GM18511 (cell line): ENCODE results near the gene RAET1G.
A peak's percentile ranks its signal among the peaks of the same experiment; 100 is the strongest.
"Not testable (repeated sequence)": the region's sequence is repeated elsewhere in the genome, so short reads cannot be mapped to it uniquely, and the experiment has no call there.

Experiments
- ATAC-seq: cut with Tn5 transposase; IDR thresholded peaks from one replicate; pipeline ENCODE4 v1.9.1; 2021; ENCODE audit warnings: mild to moderate bottlenecking, moderate library complexity; ENCODE audit not compliant: unreplicated experiment

Gene RAET1G

DNA sequence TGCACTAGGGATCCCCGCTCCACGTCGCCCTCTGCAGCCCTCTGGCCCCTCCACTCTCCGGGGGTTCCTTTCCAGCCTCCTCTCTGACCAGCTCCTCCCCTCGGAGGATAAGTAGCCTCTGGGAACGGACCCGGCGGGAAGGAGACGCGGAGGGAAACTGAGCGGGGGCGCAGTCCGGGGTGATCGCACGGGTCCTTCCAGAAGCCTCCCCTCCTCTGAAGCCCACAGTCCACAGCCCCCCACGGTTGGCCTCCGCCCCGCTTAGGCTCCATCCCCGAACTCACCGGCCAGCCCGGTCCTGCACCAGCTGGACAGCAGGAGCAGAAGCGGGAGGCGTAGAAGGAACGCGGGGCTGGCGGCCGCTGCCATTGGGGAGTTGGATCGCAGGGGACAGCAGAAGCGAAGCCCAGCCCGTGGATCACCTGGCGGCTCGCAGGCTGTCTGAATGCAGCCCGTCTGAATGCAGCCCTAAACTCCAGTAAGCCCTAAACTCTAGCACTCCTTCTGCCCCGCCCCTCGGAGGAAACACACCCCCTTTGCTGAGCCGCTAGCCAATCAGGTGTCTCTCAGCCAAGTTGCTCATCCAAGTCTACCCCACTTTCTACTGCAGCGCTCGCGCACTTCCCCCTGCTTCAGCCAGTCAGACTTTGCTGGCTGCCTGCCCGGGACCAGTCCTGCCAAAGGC is at the start of gene RAET1G:
Gene RAET1G, minus strand, starts transcription at position 480 of the 685 bp plus-strand sequence. Its CDS starts 111 bp downstream, at position 369.
- ATAC-seq: no peak

GRCh38 chr6:149969635-149970034 is 46.7 kb upstream of the RAET1G start:
- no peak for ATAC-seq

- ATAC-seq: not testable (repeated sequence)
These were observed 46.0 kb upstream of the RAET1G start for GRCh38 chr6:149968909-149969308.

- not testable (repeated sequence) for ATAC-seq
These were observed 45.1 kb upstream of the RAET1G start for GRCh38 chr6:149967999-149968398.

DNA sequence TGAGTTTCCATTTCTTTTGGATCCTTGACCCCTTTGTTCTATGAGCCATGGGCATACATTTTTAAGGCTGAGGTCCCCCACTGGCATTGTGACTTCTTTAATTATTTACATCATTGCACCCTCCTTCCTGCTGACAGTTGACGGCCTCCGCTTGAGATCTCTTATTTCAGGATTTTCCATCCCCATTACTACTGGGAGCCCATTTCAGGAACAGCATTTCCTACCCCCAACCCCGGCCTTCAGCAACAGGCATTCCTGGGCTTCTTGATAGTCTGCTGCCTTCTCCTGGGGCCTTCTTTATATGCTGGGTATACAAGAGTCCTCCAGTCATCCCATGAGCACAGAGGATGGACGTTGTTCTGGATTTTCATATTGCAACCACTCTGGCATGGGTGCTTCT is 44.7 kb upstream of the RAET1G start:
- ATAC-seq: no peak

- ATAC-seq: not testable (repeated sequence)
These were observed 43.4 kb upstream of the RAET1G start for GRCh38 chr6:149966319-149966718.

DNA sequence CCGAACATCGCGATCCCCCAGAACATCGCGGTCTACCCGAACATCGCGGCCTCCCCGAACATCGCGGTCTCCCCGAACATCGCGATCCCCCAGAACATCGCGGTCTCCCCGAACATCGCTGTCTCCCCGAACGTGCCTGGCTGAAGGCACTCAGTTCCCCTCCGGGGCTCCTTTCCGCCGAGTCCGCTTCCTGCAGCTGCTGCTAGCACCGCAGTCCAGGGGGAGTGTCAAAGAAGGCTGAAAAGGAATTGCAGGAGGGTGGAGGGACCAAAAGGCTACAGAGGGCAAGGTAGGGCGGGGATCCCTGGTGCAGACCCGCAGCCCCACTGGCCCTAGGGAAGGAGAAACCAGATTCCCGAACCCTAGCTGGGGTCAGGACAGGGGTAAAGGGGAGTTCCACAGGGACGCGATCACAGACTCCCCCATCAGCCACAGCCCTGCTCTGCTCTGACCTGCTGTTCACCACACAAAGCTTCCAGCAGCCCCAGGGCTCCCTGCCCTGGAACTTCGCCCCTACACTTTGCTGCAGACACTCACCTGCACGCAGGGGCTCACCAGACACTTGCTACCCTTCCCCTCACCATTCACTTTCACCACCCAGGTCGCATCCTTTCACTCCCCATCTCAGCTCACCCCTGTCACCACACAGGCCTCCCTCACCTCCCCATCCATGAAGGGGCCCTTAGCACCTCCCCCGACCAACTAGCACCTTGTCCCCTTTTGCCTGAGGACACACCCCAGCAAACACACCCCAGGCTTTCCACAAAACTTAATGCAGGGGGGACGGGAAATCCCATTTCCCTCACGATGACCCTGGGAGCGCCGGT is 42.5 kb upstream of the RAET1G start:
- ATAC-seq: no peak

- ATAC-seq: no peak
These were observed 41.6 kb upstream of the RAET1G start for GRCh38 chr6:149964308-149965193.

DNA sequence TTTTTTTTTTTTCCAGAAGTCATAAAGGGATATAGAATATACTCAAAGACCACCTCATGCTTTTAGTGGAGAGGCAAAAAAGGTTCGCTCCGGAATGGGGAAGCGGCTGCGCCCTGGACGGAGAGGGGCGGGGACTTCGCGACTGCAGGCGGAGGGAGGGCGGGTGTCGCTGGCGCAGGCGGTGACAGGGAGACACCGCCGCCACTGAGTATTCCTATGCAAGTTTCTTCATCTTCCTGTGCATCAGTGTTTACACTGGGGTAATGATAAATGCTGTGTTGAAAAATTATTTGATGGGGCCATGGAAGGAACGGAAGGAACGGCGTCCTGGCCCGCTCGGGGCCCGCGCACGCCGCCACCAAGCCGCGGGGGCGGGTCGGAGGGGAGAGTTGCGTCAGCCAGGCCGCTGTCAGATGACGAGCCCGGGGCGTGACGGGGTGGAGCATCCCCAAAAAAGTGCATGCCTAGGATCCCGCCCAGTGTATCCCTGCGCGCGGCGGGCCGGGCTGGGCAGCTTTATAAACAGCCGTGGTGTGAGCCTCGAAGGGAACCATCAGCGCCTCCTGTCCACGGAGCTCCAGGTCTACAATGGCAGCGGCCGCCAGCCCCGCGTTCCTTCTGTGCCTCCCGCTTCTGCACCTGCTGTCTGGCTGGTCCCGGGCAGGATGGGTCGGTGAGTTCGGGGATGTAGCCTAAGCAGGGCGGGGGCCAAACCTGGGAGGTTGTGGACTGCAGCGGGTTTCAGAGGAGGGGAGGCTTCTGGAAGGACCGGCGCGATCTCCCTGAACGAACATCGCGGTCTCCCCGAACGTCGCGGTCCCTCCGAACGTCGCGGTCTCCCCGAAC is 40.8 kb upstream of the RAET1G start, which contains the start of gene ULBP1:
Gene ULBP1, plus strand, starts transcription at position 482 of the 846 bp plus-strand sequence. Its CDS starts 107 bp downstream, at position 589.
- peak; percentile 65 for ATAC-seq

DNA sequence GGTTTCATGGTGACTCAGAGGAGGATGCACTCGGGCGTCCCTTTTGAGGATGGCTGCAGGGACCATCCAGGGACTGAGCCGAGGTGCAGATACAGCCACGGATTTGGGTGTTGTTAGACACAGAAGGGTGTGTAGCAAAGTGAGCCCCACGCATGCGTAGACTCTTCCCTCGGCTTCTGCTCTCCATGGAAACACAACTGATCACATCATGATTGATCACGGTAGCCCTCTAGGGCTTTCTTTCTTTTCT is 40.2 kb upstream of the RAET1G start:
- ATAC-seq: peak; percentile 16

- ATAC-seq: no peak
These were observed 39.7 kb upstream of the RAET1G start for GRCh38 chr6:149962461-149963211.

GRCh38 chr6:149961728-149962425 is 39.0 kb upstream of the RAET1G start:
- ATAC-seq: no peak

- no peak for ATAC-seq
These were observed 37.6 kb upstream of the RAET1G start for GRCh38 chr6:149960488-149960887.

- not testable (repeated sequence) for ATAC-seq
These were observed 36.9 kb upstream of the RAET1G start for GRCh38 chr6:149959806-149960205.

- not testable (repeated sequence) for ATAC-seq
These were observed 35.2 kb upstream of the RAET1G start for GRCh38 chr6:149958124-149958523.

GRCh38 chr6:149955654-149956317 is 32.9 kb upstream of the RAET1G start:
- ATAC-seq: not testable (repeated sequence)

GRCh38 chr6:149954984-149955653 is 32.2 kb upstream of the RAET1G start:
- ATAC-seq: not testable (repeated sequence)
